ENCODE results near the gene CRYBG1.
A peak's percentile ranks its signal among the peaks of the same experiment; 100 is the strongest.
"Not testable (repeated sequence)": the region's sequence is repeated elsewhere in the genome, so short reads cannot be mapped to it uniquely, and the experiment has no call there.

CRYBG1 gene

DNA sequence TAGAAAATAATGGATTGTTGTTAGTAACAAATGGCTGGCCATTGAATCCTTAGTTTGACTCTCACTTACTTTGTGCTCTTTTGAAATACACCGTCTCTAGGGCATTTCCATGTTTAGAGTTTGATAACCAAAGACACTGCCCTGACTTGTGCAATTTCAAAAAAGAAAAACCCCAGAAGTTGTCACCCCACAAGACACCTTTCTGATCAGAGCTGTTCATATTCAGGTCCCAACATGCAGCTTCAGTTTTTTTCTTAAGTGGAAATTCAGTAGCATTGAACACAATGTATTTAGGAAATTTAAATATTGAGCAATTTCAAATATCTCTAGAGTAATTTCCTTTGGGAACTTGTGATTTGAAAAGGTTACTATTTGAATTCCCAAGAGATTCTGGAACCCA, 19.4 kb downstream of the CRYBG1 start:
- DNase-seq = no peak

DNA sequence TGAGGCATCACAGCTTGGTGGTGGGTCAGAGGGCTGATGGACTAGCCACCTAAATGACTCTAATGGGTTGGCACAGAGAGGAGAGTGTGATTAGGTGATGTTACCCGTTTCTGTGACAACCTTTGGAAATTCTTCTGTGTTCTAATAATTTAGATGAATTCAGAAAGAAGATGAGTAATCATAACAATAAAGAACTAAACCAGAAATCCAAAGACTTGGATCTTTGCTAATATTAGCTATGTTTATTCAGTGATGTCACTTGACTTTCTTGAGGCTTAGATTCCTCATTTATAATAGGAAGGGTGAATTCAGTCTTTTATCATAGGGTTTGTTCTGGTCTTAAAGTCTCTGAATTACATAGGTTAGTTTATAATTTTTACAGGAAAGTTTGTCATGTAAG, 19.9 kb downstream of the CRYBG1 start:
- DNase-seq = no peak

DNA sequence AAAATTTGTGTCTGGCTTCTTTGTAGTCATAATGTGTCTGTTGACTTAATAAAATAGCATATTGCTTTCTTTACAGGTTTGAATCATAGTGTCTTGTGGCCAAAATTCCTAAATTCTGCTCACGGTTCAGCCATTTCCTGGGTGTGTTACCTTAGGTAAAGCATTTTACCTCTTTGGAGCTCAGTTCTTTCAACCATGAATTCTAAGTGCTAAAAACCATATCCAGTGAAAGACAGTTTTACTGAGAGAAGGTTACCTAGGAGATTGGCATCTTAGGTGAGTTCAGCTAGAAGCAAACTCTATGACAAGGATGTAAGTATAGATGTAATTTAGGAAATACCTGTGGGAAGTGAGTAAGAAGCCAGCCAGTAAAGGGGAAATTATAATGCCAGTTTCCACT, 20.7 kb downstream of the CRYBG1 start:
- no peak for DNase-seq

DNA sequence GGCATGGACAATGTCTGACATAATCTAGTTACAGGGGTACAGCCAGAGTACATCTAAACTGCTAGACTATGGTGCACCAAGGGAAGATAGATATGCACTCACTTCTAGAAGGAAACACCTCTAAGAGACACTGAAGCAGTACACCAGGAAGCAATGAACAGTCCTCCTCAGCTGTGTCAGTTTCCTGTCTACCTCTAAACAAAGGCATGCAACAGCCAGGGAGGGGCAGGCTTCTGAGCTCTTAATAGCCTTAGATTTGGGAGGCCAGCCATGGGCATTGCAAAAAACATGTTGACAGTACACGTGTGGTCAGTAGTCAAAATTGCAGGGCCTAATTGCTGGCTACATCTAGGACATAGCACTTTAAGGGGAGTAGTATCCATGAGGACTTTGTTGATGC, 21.4 kb downstream of the CRYBG1 start:
- peak; percentile 73 for DNase-seq

DNA sequence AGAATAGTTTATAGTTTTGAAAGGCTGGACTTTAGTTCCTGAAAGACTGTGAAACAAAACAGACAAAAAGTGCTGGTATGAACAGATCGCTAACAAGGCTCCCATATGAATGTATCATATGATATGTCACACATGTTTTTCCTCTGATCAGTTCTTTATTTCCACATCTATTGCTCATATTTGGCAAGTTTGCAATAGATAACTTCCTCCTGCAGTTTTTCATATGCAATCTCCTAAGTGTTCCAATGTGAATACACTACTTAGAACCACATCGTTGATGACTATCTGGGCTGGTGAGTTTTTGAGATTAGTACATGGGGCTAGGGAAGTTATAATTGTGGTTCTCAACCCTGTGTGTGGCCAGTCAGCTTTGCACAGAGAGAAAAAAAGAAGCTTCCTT, 23.1 kb downstream of the CRYBG1 start:
- no peak for DNase-seq

DNA sequence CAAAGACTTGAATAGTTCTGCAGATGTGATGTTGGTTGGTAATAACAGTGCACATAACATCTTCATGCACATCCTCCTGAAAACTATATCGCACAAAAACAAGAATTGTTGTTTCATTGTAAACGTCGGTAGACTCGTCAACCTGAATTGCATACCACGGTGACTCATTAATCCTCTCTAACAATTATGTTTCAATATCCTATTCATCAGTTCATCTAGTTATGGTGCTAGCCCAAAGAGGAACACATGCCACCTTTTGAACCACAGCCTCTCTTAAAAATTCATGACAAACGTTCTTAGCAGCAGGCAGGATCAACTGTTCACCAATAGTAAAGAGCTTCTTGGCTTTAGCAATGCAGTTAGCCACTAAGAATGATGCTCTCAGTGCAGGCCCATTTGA, 25.0 kb downstream of the CRYBG1 start:
- DNase-seq = no peak

DNA sequence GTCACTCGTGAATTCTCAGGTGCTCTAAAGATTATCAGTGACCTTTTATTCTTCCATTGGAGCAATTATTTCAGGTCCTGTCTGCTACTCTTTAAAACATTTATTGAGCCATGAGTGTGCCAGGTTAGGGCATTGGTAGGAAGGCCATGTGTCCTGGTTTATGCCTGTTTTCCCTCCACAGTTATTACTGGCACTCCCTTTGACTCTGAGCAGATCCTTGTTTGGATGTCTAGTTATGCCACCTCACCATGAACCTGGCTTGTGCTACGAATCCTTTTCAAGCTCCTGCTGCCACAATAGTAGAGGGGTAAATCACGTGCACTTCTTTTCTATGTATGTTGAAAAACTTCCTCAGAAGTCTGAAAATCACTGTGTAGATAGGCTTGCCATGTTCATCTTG, 27.4 kb downstream of the CRYBG1 start:
- no peak for DNase-seq

DNA sequence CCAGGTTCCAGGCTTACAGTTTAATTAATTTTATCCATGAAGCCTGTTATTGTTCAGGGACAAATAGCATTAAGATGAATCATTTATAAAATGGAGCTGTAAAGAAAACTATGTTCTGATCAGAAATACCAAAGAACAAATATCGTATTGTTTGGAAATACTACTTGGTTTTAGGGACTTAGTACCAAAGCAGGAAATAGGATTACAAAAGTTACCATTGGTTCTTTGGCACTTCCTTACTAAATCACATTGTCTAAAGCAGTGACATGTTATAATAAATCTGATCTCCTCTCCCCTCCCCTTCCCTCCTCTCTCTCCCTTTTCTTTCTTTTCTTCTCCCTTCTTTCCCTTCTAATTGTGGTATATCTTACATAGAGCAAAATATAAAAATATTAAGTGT, 29.6 kb downstream of the CRYBG1 start:
- peak; percentile 19 for DNase-seq

DNA sequence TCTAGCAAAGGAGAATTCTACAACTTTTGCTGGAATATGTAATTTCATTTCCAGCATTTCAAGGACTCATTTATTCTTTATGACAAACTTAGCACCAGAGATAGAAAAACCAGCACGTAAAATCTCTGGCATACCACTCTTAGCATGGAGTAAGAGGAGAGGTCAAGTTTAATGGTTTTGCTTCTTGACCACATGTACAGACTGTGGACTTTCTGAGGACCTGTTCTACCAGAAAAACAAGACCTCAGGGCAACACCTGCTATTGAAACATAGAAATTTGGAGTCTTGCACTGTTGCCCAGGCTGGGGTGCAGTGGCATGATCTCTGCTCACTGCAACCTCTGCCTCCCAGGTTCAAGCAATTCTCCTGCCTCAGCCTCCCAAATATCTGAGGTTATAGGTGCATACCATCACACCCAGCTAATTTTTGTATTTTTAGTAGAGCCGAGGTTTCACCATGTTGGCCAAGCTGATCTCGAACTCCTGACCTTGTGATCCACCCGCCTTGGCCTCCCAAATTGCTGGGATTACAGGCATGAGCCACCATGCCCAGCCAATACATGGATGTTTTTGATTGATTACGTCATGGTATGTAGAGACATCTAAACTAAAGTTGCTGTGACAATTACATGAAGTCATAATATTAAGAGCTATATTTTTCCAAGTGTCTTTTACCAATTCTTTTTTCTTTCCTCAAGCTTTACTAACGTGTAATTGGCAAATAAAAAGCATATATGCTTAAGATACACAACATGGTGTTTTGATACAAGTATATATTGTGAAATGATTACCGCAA, 36.1 kb downstream of the CRYBG1 start:
- DNase-seq = no peak

DNA sequence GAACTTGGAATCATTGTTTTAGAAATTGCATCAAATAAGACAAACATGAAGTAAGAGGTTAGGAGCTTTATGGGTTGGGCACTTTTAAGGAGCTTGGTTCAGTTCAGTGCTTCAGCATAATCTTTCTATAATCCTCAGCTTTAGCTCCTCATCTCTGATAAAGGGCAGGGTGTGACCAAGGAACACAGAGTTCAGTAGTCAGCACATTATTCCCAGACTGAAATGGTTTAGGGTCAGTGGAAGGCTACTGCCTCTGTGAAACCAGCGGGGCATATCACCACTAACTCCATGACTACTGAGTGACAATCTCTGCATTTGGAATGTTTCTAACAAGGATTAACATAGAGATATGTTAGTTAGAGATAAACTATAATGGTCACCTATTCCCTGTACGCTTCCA, 36.9 kb downstream of the CRYBG1 start:
- DNase-seq = peak; percentile 72

DNA sequence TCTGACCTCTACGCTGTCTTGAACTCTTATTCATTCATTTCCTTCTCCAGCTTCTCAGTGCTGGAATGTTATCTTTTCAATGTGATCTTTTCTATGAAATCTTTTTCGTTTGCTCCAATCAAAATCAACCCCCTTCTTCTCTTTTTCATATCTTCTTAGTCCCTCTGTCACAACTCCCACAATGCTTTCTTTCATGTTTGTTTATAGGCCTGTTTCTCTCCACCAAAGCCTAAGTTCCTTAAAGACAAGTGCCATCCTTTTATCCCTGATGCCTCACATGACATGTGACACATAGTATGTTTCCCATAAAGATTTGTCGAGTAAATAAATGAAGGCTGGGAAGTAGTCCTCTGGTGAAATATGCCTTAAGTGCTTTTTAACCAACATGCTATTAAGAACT, 38.1 kb downstream of the CRYBG1 start:
- no peak for DNase-seq

DNA sequence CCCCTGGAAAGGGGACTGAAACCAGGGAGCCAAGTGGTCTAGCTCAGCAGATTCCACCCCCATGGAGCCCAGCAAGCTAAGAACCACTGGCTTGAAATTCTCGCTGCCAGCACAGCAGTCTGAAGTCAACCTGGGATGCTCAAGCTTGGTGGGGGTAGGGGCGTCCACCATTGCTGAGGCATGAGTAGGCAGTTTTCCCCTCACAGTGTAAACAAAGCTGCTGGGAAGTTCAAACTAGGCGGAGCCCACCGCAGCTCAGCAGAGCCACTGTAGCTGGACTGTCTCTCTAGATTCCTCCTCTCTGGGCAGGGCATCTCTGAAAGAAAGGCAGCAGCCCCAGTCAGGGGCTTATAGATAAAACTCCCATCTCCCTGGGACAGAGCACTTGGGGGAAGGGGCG, 44.5 kb downstream of the CRYBG1 start:
- not testable (repeated sequence) for DNase-seq

DNA sequence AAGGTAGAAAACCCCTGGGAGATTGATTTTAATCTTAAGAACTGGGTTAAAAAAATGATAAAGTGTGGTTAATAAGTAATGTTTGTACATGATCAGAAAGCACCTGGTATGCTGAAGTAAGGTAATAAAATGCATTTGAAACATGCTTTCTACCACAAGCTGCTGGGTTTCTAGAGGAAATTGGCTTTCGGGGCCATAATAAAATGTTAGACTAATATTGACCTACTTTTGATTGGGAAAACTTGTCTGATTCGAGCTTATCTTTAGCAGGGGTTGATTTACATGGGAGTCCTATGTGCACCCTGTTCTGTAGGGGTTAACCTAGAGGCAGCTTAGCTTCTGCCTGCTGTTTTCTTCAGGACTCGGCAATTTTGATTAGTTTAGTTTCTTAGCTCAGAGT, 50.5 kb downstream of the CRYBG1 start:
- no peak for DNase-seq

DNA sequence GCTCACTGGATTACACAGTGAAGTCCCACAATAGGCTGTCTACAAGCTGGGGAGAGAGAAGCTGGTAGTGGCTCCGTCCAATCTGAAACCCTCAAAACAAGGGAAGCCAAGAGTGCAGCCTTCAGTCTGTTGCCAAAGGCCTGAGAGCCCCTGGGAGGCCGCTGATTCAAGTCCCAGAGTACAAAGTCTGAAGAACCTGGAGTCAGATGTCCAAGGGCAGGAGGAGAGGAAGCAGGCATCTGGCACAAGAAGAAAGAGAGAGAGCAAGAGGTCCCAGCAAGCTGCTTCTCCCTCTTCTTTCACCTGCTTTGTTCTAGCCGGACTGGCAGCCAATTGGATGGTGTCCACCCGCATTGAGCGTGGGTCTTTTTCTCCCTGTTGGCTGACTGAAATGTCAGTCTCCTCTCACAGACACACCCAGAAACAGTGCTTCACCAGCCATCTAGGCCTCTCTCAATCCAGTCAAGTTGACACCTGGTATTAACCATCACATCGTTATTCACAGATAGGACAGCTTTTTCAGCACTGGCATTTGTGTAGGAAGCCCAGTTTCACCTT, 51.2 kb downstream of the CRYBG1 start:
- DNase-seq = no peak

DNA sequence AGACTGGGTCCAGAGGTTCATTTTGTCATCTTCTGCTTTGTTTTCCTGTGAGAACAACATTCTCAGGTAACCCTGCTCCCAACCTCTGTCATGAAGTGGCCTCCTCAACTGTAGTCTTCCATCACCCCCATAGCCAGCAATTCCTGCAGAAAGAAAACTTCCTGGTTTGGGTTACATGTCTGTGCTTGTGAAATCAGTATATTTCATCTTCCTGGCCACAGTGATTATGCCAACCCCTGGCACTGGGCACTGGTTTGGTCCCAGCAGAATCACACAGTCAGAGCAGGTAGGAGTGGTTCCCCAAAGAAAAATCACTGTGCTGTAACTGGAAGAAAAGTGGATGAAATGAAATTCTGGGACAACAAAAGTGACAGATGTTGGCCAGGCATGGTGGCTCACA, 52.5 kb downstream of the CRYBG1 start:
- no peak for DNase-seq

DNA sequence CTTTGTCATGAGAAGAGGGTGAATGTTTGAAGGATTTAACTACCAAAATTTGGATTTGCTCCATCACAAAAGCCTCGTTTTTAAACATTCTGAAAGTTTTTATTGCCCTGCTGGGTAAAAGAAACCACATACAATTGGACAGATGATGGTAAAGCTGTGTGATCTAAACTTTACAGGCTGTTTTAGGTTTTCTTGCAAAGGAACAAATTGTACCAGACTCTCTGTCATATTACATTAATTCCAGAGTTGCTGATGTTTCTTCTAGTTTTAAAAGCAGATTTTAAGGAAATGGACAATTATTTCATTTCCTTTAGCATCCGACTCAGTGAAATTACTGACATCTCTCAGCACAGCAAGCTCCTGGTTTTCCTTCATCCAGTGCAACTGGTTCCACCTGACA, 53.2 kb downstream of the CRYBG1 start:
- DNase-seq = no peak

DNA sequence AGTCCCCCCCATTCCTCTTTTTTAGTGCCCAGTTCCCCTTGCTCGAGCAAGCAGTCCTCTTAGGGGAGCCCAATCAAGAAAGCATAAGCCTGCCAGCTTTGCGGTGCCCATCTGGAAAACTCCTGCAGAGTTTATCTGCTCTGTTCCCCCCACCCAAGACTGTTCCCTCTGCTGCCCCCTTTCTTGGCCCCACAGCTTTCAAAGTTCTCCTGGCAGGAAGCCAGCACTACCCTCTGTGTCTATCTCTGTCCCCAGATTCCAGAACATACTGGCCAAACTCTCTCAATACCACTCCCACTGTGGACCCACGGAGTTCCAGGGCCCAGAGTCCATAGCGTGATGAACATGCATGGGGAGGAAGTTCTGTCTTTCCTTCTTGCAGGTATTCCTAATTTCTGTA, 55.4 kb downstream of the CRYBG1 start:
- DNase-seq = no peak

DNA sequence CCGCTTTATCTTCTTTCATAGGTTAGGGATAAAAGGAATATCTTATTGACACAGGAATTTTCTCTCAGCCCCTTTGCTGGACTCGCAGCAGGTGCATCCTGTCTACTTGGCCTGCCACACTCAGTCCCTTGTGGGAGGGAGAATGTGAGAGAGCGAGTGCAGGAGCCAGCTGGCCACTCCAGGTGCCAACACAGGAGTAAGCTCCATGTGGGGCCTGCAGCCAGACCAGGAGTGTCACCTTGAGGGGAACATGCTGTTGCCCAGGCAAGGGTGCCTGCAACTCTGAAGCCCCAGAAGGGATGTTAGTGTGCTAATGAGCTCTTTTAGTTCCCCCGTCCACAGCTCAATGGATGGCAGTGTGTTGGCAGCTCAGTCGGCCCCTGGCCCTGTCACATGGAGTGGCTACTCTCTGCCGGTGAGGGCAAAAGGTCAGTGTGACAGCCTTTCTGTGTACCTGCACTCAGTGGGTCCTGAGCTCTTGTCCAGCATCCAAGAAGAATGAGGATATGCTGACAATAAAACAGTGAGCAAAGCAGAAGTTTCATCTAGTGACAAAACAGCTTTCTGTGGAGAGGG, 57.1 kb downstream of the CRYBG1 start:
- no peak for DNase-seq

DNA sequence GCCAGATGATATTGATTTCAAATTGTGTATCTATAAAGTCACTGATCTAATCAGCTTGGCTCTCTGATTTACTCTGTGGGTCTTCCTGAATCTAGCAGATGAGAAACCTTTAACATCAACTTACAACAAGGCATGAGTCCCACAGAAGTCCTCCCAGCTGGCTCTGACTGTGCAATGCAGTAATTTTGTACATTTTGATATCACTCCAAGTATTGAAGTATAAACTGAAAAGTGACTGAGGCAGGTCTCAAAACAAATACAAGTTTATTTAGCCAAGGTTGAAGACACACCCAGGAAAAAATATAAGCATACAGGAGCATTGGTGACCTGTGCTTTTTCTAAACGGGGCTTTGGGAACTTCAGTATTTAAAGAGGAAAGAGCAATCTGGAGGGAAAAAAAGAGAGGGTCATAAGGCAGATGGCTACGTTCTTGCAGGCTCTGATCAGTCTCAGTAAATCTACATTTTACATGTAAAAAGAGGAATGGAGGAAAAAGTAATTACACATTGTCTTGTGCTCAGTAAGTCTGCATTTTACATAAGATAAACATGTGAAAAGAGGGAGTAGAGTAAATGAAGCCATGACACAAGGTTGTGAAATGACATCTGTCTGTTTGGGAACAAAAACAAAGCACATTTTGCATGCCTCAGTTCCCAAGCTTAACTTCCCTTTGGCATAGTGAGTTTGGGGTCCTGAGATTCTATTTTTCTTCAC, 59.5 kb downstream of the CRYBG1 start:
- DNase-seq = no peak

DNA sequence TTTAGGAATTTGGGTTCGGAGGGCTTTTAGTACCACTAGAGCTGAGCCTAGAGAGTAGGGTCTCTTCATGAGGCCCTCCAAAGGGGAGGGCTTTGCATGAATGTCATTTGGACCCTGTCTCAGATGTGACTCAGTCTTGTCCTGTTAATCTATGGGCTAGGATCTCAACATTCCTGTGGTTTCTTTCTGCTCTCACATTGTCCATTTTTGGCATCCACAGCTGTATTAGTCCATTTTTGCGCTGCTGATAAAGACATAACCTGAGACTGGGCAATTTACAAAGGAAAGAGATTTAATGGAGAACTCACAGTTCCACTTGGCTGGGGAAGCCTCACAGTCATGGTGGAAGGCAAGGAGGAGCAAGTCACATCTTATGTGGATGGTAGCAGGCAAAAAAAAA, 61.0 kb downstream of the CRYBG1 start:
- DNase-seq = no peak

DNA sequence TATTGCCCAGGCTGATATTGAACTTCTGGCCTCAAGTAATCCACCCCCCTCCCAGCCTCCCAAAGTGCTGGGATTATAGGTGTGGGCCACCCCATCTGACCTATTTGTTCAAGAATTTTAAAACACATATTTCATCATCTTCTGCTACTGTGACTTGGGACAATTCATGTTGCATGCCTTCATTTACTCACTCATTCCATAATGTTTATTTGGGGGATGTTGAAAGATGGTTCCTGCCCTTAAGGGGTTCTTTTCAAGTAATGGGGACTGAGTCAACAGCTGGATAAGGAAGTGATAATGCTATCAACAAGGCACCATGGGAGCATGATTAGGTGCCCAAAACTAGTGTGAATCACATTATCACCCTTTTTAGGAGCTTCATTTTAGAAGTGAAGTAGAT, 62.0 kb downstream of the CRYBG1 start:
- no peak for DNase-seq

DNA sequence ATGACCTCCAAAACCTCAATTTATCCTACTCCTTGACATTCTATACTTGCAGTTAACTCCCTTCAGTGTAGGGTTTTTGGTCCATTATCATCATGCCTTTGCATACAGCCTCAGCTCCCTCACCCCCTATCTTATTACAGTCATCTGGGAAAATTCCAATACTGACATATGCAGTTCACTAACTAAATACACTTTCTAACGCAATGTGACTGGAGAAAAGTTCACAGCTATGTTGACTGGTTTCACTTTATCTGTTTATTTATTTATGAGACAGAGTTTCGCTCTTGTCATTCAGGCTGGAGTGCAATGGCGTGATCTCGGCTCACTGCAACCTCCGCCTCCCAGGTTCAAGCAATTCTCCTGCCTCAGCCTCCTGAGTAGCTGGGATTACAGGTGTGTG, 64.9 kb downstream of the CRYBG1 start:
- no peak for DNase-seq

DNA sequence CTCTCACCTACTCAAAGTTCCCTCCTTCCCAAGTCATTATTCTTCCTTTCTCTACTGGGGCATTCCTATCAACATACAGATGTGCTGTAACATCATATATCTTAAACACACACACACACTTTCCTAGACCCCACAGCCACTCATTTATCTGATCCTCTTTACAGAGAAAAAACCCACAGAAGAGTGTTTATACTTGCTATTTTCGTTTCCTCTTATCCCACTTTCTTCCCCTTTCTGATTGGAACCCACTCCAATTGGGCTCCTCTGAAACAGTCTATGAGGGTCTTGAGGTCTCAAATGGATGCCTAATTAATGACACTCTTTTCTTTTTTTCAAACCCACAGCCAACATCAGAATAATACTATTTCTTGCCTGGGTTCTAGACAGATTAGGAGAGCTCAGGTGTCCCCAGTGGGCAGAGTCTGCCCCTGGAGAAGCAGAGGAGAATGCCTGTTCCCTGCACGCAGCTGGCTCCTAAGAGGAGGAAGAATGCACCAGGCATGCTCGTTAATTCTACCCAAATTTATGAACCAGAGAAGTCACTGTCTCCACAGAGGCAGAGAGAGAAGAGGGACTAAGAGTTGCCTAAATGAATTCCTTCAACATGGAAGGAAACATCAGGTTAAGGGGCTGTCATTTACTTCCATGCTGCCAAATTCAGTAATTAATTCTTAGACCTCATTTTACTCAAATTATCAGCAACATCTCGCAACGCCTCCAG, 65.9 kb downstream of the CRYBG1 start:
- DNase-seq = no peak

Measured in NCI-H82 (cell line).